BJ (cell line): ENCODE data around the gene IL17RE. TPM values are rescaled to one million over a fixed set of nuclear protein-coding genes. Genes with fewer than 3 reads are reported as not detected.

ENCODE experiments used
- CTCF ChIA-PET: fragments of 350-600 bp; formaldehyde crosslinking; extraction: SDS; loops from one replicate; lab custom pipeline; 2021; ENCODE audit warnings: antibody characterized with exemption, inconsistent platforms; lab: Yijun Ruan, JAX
- POLR2A ChIA-PET: fragments of 300-600 bp; sonication (Branson Sonifier 250); formaldehyde crosslinking; extraction: SDS; loops from one replicate; lab custom pipeline; 2021; ENCODE audit warnings: antibody characterized with exemption; lab: Charles Lee
- DNase-seq: peaks from one replicate; pipeline ENCODE4 v3.0.0-alpha.2; 2011; ENCODE audit warnings: low read depth
- H3K27me3 ChIP-seq: 2 replicates; pipeline ENCODE4 v1.6.0; 2011; ENCODE audit warnings: low read length; ENCODE audit not compliant: control insufficient read depth, insufficient read depth
- H3K36me3 ChIP-seq: 2 replicates; pipeline ENCODE4 v1.5.1; 2011; ENCODE audit warnings: low read length; ENCODE audit not compliant: control insufficient read depth, insufficient read depth
- H3K4me3 ChIP-seq: 2 replicates; pipeline ENCODE4 v1.5.1; 2011; ENCODE audit warnings: low read depth, mild to moderate bottlenecking, control low read depth, low read length
- CTCF ChIP-seq: IDR thresholded peaks from 2 replicates; pipeline ENCODE4 v1.5.1; 2011; ENCODE audit warnings: low read depth, mild to moderate bottlenecking, control low read depth, inconsistent platforms, low read length, moderate library complexity; ENCODE audit not compliant: insufficient read depth
- polyA plus RNA-seq: library from polyadenylated mRNA; depleted of rRNA; stranded (reverse); fragments of >200 nt; gene quantifications from 2 replicates; pipeline ENCODE4 v1.2.3, GENCODE V29; 2011

IL17RE gene
- polyA plus RNA-seq, 1 experiment, result 4.0 TPM

DNA sequence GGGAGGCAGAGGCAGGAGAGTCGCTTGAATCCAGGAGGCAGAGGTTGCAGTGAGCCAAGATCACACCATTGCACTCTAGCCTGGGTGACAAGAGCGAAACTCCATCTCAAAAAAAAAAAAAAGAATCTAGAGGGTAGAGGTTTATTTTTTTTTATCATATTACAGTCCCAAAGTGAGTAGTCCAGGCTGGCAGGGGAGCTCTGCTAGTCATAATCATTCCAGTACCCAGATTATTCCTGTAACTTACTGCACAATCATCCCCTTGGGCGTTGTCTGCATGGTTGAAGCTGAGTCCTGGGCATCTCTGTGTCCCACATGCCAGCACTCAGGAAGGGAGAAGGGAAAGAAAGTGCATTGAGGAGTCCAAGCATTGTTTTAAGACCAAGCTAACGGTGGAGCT is 39.5 kb downstream of the IL17RE start:
- H3K27me3 ChIP-seq, result no peaks in the 10 kb centered on the region
- TF ChIP-seq CTCF, result no peak
- no peak overlapping the region for H3K4me3 ChIP-seq
- DNase-seq, result no peak
- POLR2A ChIA-PET, result no interaction called here
- CTCF ChIA-PET, result interaction anchor here (0.7 to 1.1 kb wide), 2 partner anchors 9 to 146 kb away, joined by 5 read pairs; partner anchors contain the start of gene CRELD1
- peaks cover 8% of the 10 kb centered on the region for H3K36me3 ChIP-seq

DNA sequence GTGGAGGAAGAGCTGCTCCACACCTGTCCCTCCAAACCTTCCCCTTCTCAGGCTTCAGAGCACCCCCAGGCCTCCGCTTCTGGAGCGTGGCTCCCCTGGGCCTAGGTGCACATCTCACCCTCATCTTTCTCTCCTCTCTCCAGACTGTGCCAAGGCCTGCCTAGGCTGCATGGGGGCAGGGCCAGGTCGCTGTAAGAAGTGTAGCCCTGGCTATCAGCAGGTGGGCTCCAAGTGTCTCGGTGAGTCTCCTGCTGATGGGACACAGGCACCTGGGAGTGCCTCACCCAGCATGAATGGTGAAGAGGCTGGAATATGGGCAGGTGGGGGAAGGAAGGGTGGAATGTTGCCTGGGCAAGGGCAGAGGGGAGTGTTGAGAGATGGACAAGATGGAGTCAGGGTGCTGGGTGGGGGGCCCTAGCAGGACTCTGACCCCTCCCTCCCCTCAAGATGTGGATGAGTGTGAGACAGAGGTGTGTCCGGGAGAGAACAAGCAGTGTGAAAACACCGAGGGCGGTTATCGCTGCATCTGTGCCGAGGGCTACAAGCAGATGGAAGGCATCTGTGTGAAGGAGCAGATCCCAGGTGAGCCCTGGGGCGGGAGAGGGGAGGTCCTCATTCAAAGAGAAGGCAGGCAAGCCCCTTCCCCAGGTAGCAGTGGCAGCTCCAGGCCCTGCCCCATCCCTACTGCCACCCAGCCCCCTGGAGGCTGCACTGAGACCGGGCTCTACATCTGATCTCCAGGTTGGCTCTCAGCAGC is 40.5 kb downstream of the IL17RE start:
- Histone ChIP-seq H3K36me3 (peaks cover 5% of the 10 kb centered on the region), H3K27me3 (no peaks in the 10 kb centered on the region), H3K4me3 (no peak overlapping the region)
- ChIA-PET CTCF (interaction anchor here (0.7 to 2.2 kb wide), 3 partner anchors 10 to 145 kb away, joined by 5 to 13 read pairs (median 5); partner anchors contain the start of gene CRELD1), POLR2A (no interaction called here)
- TF ChIP-seq CTCF, result no peak
- no peak for DNase-seq

DNA sequence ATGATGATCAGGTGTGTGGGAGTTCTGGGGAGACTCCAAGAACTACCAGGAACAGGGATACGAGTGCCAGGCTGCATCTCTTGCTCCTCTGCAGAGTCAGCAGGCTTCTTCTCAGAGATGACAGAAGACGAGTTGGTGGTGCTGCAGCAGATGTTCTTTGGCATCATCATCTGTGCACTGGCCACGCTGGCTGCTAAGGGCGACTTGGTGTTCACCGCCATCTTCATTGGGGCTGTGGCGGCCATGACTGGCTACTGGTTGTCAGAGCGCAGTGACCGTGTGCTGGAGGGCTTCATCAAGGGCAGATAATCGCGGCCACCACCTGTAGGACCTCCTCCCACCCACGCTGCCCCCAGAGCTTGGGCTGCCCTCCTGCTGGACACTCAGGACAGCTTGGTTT is 41.6 kb downstream of the IL17RE start:
- no peaks in the 10 kb centered on the region for H3K27me3 ChIP-seq
- POLR2A ChIA-PET, result interaction anchor here (1.0 kb wide), 1 partner anchor 11 kb away, joined by 3 read pairs; the partner anchor contains the start of gene CRELD1
- no peak overlapping the region for H3K4me3 ChIP-seq
- no peak for DNase-seq
- TF ChIP-seq CTCF, result no peak
- H3K36me3 ChIP-seq, result peaks cover 8% of the 10 kb centered on the region
- CTCF ChIA-PET, result interaction anchor here (1.3 to 2.2 kb wide), 2 partner anchors 11 to 229 kb away, joined by 3 to 13 read pairs; partner anchors contain the start of gene CRELD1

DNA sequence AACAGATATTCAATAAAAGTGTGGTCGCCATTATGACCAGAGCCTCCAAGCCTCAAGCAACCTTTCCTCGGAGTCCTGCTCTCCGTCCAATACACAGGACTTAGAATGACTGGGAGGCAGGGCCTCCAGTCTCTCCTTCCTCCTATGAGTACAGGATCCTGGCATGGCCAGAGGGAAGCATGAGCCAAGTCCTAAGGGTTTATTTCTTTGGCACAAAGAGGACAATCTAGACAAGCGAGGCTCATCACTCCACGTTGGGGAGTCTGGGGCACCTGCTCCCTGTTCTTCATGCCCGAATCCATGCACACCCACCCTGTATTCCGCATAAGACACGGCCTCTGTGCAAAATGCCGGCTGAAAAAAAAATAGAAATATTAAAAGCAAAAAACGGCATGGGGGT is 42.7 kb downstream of the IL17RE start:
- H3K4me3 ChIP-seq, result no peak overlapping the region
- POLR2A ChIA-PET, result no interaction called here
- CTCF ChIA-PET, result interaction anchor here (1.4 to 1.9 kb wide), 4 partner anchors 8 to 90 kb away, joined by 3 to 19 read pairs (median 6); no protein-coding TSS in a partner anchor
- no peak for DNase-seq
- H3K36me3 ChIP-seq, result peaks cover 8% of the 10 kb centered on the region
- TF ChIP-seq CTCF, result no peak
- H3K27me3 ChIP-seq, result no peaks in the 10 kb centered on the region
